Dedifferentiated amniotic fluid mesenchymal stem cell (primary cell): ENCODE results near the gene PCDH17.

Experiments used
- DNase-seq: peaks from one replicate; pipeline ENCODE4 v3.0.0-alpha.2; 2016; ENCODE audit errors: extremely low spot score

PCDH17 gene

DNA sequence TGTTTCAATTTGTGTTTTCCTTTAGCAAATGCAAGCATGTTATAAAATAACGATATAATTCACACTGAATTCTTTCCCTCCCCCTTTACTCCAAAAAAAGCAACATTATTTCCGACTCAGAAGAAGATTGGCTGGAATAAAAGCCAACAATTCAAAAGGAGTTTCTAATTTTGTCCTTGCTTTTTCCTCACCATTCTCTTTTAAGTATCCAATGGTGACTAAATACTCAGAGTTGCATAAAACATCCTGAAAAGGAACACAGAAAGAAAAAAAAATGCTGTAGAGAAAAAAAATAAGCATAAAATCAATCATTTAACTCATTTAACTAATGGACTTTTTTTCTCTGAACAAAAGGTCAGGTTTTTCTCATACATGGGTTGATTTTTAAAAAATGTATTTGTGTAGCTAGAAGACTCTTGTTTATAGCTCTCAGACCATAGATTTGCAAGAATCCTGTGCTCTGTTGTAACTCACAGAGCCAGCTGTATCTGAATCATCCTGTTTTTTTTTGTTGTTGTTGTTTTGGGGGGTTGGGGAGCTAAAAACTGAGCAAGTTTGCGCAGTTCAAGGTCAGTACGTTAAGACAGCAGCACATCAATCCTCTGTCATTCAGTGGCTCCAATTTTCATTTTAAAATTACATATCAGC, 108.1 kb downstream of the PCDH17 start:
- no peak for DNase-seq

- DNase-seq, result no peak
These were observed 109.2 kb downstream of the PCDH17 start for GRCh38 chr13:57740719-57741118.

DNA sequence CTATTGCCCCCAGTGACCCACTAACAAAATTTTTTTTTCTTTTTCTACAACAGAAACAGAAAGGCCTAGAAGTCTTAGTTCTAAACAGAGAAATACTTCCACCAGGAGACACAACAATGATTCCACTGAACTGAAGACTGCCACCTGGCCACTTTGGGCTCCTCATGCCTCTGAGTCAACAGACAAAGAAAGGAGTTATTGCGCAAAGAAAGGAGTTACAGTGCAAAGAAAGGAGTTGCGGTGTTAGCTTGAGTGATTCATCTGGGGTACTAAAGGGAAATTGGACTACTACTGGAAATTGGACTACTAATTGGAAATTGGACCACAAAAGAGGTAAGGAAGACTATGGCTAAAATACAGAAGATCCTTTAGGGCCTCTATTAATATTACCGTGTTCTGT, 116.6 kb downstream of the PCDH17 start:
- no peak for DNase-seq

DNA sequence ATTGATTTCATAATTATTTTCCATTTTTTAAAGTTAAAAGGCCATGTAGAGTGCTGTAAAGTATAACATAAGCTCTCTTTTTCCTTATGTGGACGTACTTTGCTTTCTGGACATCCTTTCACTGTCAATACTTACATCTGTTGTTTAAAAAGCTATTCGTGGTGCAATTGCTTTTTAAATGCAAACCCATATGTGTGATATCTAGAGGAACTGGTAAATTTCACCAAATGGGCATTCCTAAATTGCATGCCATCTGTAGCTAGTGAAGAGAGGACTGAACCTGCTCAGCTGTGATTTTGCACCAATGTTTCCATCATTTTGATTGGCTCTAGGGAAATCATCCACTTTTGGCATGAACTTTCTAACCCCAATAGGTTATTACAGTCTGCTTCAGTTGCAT, 129.4 kb downstream of the PCDH17 start:
- DNase-seq, result no peak

GRCh38 chr13:57763689-57764088, 132.1 kb downstream of the PCDH17 start:
- no peak for DNase-seq
